Thoracic aorta (tissue), 2 donors: ENCODE results near the gene MAP2K6. TPM values are rescaled to one million over a fixed set of nuclear protein-coding genes. Genes with fewer than 3 reads are reported as not detected.

Experiments
- ATAC-seq: fragments of 150-250 bp; one replicate; pipeline ENCODE4 v1.8.0; 2017; ENCODE audit warnings: low read depth; ENCODE audit not compliant: insufficient number of reproducible peaks, low FRiP score
- DNase-seq: peaks from one replicate; pipeline ENCODE4 v3.0.0-alpha.2; 2020; ENCODE audit warnings: low spot score
- H3K27ac ChIP-seq, 2 donors: fragments of 200-600 bp; sonication (generic); 1 replicate in 1 of 2; 2 replicates in 1 of 2; pipeline ENCODE4 v1.5.1; 2016; ENCODE audit warnings: mild to moderate bottlenecking in 2 of 2, moderate library complexity in 2 of 2
- H3K27me3 ChIP-seq: fragments of 200-600 bp; sonication (generic); replicated peaks from 2 replicates; pipeline ENCODE4 v1.6.0; 2016; ENCODE audit warnings: mild to moderate bottlenecking; ENCODE audit not compliant: insufficient read depth
- H3K36me3 ChIP-seq: fragments of 200-600 bp; sonication (generic); one replicate; pipeline ENCODE4 v1.5.1; 2016
- H3K4me1 ChIP-seq, 2 donors: fragments of 200-600 bp; sonication (generic); 1 replicate in 1 of 2; 2 replicates in 1 of 2; pipeline versions ENCODE4 v1.5.1 to v1.6.0; 2016; ENCODE audit warnings: low read depth in 2 of 2, mild to moderate bottlenecking in 1 of 2; ENCODE audit not compliant: control insufficient read depth in 1 of 2
- H3K4me3 ChIP-seq: fragments of 200-600 bp; sonication (generic); 2 replicates; pipeline ENCODE4 v1.5.1; 2016; ENCODE audit warnings: mild to moderate bottlenecking
- H3K9me3 ChIP-seq: fragments of 200-600 bp; sonication (generic); 2 replicates; pipeline ENCODE4 v1.5.1; 2016
- CTCF ChIP-seq: fragments of 200-600 bp; sonication (generic); IDR thresholded peaks from one replicate; pipeline ENCODE4 v1.5.1; 2019; ENCODE audit warnings: antibody characterized with exemption
- total RNA-seq, 2 donors: library from RNA; depleted of rRNA; stranded (reverse); fragments of >200 nt; gene quantifications; one replicate each; pipeline versions ENCODE4 v1.1.0 to v1.2.3, GENCODE V29; 2016

The MAP2K6 gene
- total RNA-seq, 2 donors from 2014 or later: 1.5 to 6.3 TPM

GRCh38 chr17:69492410-69493071 lies 78.0 kb downstream of the MAP2K6 start:
- Histone ChIP-seq H3K4me1 (no peaks in the 10 kb centered on the region), H3K4me3 (no peak overlapping the region), H3K27ac (no peak overlapping the region), H3K36me3 (no peaks in the 10 kb centered on the region), H3K9me3 (no peaks in the 10 kb centered on the region), H3K27me3 (no peaks in the 10 kb centered on the region)
- ATAC-seq (no peak), DNase-seq (no peak)
- no peak for TF ChIP-seq CTCF

- DNase-seq (no peak), ATAC-seq (no peak)
- H3K27ac ChIP-seq: no peak overlapping the region
- no peak for TF ChIP-seq CTCF
- H3K9me3 ChIP-seq: no peaks in the 10 kb centered on the region
- H3K36me3 ChIP-seq: no peaks in the 10 kb centered on the region
- H3K4me1 ChIP-seq: peaks cover 0 to 5% of the 10 kb centered on the region in 2 donors
- H3K4me3 ChIP-seq: no peak overlapping the region
- no peaks in the 10 kb centered on the region for H3K27me3 ChIP-seq
Observed at GRCh38 chr17:69495787-69496186, 81.3 kb downstream of the MAP2K6 start.

- Histone ChIP-seq H3K36me3 (no peaks in the 10 kb centered on the region), H3K9me3 (no peaks in the 10 kb centered on the region), H3K27ac (no peak overlapping the region), H3K4me3 (no peak overlapping the region), H3K27me3 (no peaks in the 10 kb centered on the region), H3K4me1 (peaks cover 4 to 19% of the 10 kb centered on the region in 2 donors)
- no peak for TF ChIP-seq CTCF
- DNase-seq (no peak), ATAC-seq (no peak)
Observed at GRCh38 chr17:69497161-69497560, 82.7 kb downstream of the MAP2K6 start.

- no peak for TF ChIP-seq CTCF
- Histone ChIP-seq H3K9me3 (no peaks in the 10 kb centered on the region), H3K4me1 (peaks cover 4 to 24% of the 10 kb centered on the region in 2 donors), H3K27ac (no peak overlapping the region), H3K36me3 (no peaks in the 10 kb centered on the region), H3K4me3 (no peak overlapping the region), H3K27me3 (no peaks in the 10 kb centered on the region)
- DNase-seq: no peak
- ATAC-seq: no peak
Observed at GRCh38 chr17:69499318-69499717, 84.8 kb downstream of the MAP2K6 start.

GRCh38 chr17:69500911-69501429 lies 86.5 kb downstream of the MAP2K6 start:
- ATAC-seq: no peak
- H3K4me3 ChIP-seq: peak overlapping the region; percentile 36
- no peak overlapping the region for H3K27ac ChIP-seq

More at GRCh38 chr17:69500911-69501429, 86.5 kb downstream of the MAP2K6 start:
- H3K36me3 ChIP-seq: no peaks in the 10 kb centered on the region
- TF ChIP-seq CTCF: no peak
- no peaks in the 10 kb centered on the region for H3K27me3 ChIP-seq
- no peaks in the 10 kb centered on the region for H3K9me3 ChIP-seq
- DNase-seq: no peak
- peaks cover 4 to 24% of the 10 kb centered on the region in 2 donors for H3K4me1 ChIP-seq
